H1 (cell line): ENCODE results near the gene XIAP. TPM values are rescaled to one million over a fixed set of nuclear protein-coding genes. Genes with fewer than 3 reads are reported as not detected.

Source experiments
- CTCF ChIA-PET: fragments of 300-600 bp; sonication (Branson Sonifier 250); formaldehyde crosslinking; loops from one replicate; lab custom pipeline; 2021; ENCODE audit not compliant: partially characterized antibody; lab: Charles Lee
- POLR2A ChIA-PET: fragments of 300-600 bp; sonication (Branson Sonifier 250); formaldehyde crosslinking; loops from one replicate; lab custom pipeline; 2021; ENCODE audit warnings: inconsistent platforms; ENCODE audit not compliant: partially characterized antibody; lab: Charles Lee
- DNase-seq, 2 experiments: peaks; one replicate each; pipeline versions ENCODE4 v3.0.0 to v3.0.0-alpha.2; 2010 to 2022; ENCODE audit warnings: low spot score in 2 of 2, low read depth in 1 of 2, mixed read lengths in 1 of 2
- FAIRE-seq: peaks from 2 replicates; lab custom pipeline; 2011; peaks lifted over from hg19 to GRCh38; lab: Jason Lieb, UNC
- H2AFZ ChIP-seq: 2 replicates; pipeline ENCODE4 v1.8.1; 2012; ENCODE audit warnings: low read length, inconsistent platforms
- H2AK5ac ChIP-seq: 2 replicates; pipeline ENCODE4 v1.6.1; 2013; ENCODE audit warnings: low read depth, low read length
- H2BK120ac ChIP-seq: replicated peaks from 2 replicates; pipeline ENCODE3; 2013; ENCODE audit warnings: low read depth, low read length, inconsistent platforms
- H2BK12ac ChIP-seq: 2 replicates; pipeline ENCODE4 v1.6.1; 2013; ENCODE audit warnings: low read depth, low read length
- H2BK15ac ChIP-seq: 2 replicates; pipeline ENCODE4 v1.6.1; 2013; ENCODE audit warnings: low read length
- H2BK20ac ChIP-seq: 2 replicates; pipeline ENCODE4 v1.6.1; 2013; ENCODE audit warnings: low read length
- H2BK5ac ChIP-seq: 2 replicates; pipeline ENCODE4 v1.6.1; 2013; ENCODE audit warnings: low read depth, low read length
- H3K14ac ChIP-seq: 2 replicates; pipeline ENCODE4 v1.6.1; 2013; ENCODE audit warnings: inconsistent platforms; ENCODE audit not compliant: insufficient read length
- H3K18ac ChIP-seq: 2 replicates; pipeline ENCODE4 v1.6.1; 2013; ENCODE audit warnings: low read length; ENCODE audit errors: extremely low read depth
- H3K23ac ChIP-seq: 2 replicates; pipeline ENCODE4 v1.6.1; 2013; ENCODE audit warnings: inconsistent platforms; ENCODE audit not compliant: insufficient read length
- H3K23me2 ChIP-seq: 2 replicates; pipeline ENCODE4 v1.6.1; 2013; ENCODE audit warnings: low read depth, low read length
- H3K27ac ChIP-seq: 2 replicates; pipeline ENCODE4 v1.6.1; 2011; ENCODE audit warnings: low read depth, low read length, inconsistent platforms
- H3K27me3 ChIP-seq, 4 experiments: replicated peaks in 1 of 4; 1 replicate in 1 of 4; 2 replicates in 3 of 4; pipeline versions ENCODE4 v1.6.1 to v1.8.1; 2011 to 2013; ENCODE audit warnings: low read length in 3 of 4, mild to moderate bottlenecking in 3 of 4, inconsistent platforms in 2 of 4, mixed read lengths in 2 of 4, moderate library complexity in 1 of 4; ENCODE audit not compliant: control insufficient read depth in 3 of 4, insufficient read depth in 3 of 4; ENCODE audit errors: extremely low read depth in 1 of 4
- H3K36me3 ChIP-seq, 4 experiments: 2 replicates each; pipeline versions ENCODE4 v1.6.1 to v1.8.1; 2011 to 2013; ENCODE audit warnings: mild to moderate bottlenecking in 4 of 4, low read length in 3 of 4, moderate library complexity in 2 of 4, control low read depth in 1 of 4, inconsistent platforms in 1 of 4; ENCODE audit not compliant: insufficient read depth in 4 of 4, control insufficient read depth in 2 of 4
- H3K4ac ChIP-seq: replicated peaks from 2 replicates; pipeline ENCODE3; 2013; ENCODE audit warnings: low read length, low read depth, mixed read lengths, inconsistent platforms; ENCODE audit not compliant: insufficient read length
- H3K4me1 ChIP-seq, 4 experiments: replicated peaks in 1 of 4; 1 replicate in 1 of 4; 2 replicates in 3 of 4; pipeline versions ENCODE4 v1.6.1 to v1.8.1; 2011 to 2013; ENCODE audit warnings: low read length in 3 of 4, inconsistent platforms in 2 of 4, mixed read lengths in 1 of 4; ENCODE audit not compliant: insufficient read depth in 4 of 4, control insufficient read depth in 3 of 4
- H3K4me2 ChIP-seq, 2 experiments: 2 replicates each; pipeline versions ENCODE4 v1.6.1 to v1.8.1; 2011 to 2013; ENCODE audit warnings: low read depth in 2 of 2, low read length in 2 of 2, control low read depth in 1 of 2, inconsistent platforms in 1 of 2, mild to moderate bottlenecking in 1 of 2; ENCODE audit not compliant: insufficient read depth in 1 of 2
- H3K4me3 ChIP-seq, 4 experiments: fragments of 200-600, 300-600 bp in 1 of 4; sonication (generic), shearing (Covaris generic), sonication (Bioruptor Twin) in 1 of 4; 2 replicates each; pipeline versions ENCODE4 v1.5.1 to v1.8.1; 2011 to 2016; ENCODE audit warnings: low read length in 4 of 4, low read depth in 3 of 4, control low read depth in 2 of 4, inconsistent platforms in 2 of 4, mild to moderate bottlenecking in 2 of 4, mixed read lengths in 1 of 4, moderate library complexity in 1 of 4; ENCODE audit not compliant: insufficient read depth in 2 of 4; ENCODE audit errors: extremely low read depth in 1 of 4
- H3K56ac ChIP-seq: replicated peaks from 2 replicates; pipeline ENCODE3; 2013; ENCODE audit warnings: low read depth, mild to moderate bottlenecking, mixed read lengths, low read length, inconsistent platforms; ENCODE audit not compliant: insufficient read length
- H3K79me1 ChIP-seq: 2 replicates; pipeline ENCODE4 v1.6.1; 2013; ENCODE audit warnings: low read depth, low read length, control low read depth
- H3K79me2 ChIP-seq, 2 experiments: 2 replicates each; pipeline versions ENCODE4 v1.6.1 to v1.8.1; 2012 to 2013; ENCODE audit warnings: low read length in 2 of 2, mild to moderate bottlenecking in 2 of 2, inconsistent platforms in 1 of 2; ENCODE audit not compliant: insufficient read depth in 2 of 2, control insufficient read depth in 1 of 2
- H3K9ac ChIP-seq, 4 experiments: replicated peaks in 1 of 4; 1 replicate in 1 of 4; 2 replicates in 3 of 4; pipeline versions ENCODE4 v1.6.1 to v1.8.1; 2011 to 2013; ENCODE audit warnings: low read depth in 3 of 4, low read length in 3 of 4, control low read depth in 2 of 4, mild to moderate bottlenecking in 2 of 4, moderate library complexity in 2 of 4, inconsistent platforms in 1 of 4; ENCODE audit errors: extremely low read depth in 1 of 4
- H3K9me3 ChIP-seq, 2 experiments: 2 replicates each; pipeline versions ENCODE4 v1.6.1 to v1.8.1; 2012 to 2013; ENCODE audit warnings: mild to moderate bottlenecking in 2 of 2, moderate library complexity in 2 of 2, control low read depth in 1 of 2, inconsistent platforms in 1 of 2, low read depth in 1 of 2, low read length in 1 of 2, mixed read lengths in 1 of 2; ENCODE audit not compliant: insufficient read depth in 2 of 2
- H4K20me1 ChIP-seq, 2 experiments: replicated peaks in 1 of 2; 2 replicates each; pipeline versions ENCODE3 to v1.8.1; 2011 to 2013; ENCODE audit warnings: inconsistent platforms in 2 of 2, low read length in 2 of 2, mild to moderate bottlenecking in 1 of 2; ENCODE audit not compliant: insufficient read depth in 2 of 2, control insufficient read depth in 1 of 2
- H4K5ac ChIP-seq: 2 replicates; pipeline ENCODE4 v1.6.1; 2013; ENCODE audit warnings: low read length, low read depth, mixed read lengths, inconsistent platforms; ENCODE audit not compliant: insufficient read length
- H4K8ac ChIP-seq: 2 replicates; pipeline ENCODE4 v1.8.0; 2013; ENCODE audit warnings: mild to moderate bottlenecking, moderate library complexity, low read length, inconsistent platforms; ENCODE audit not compliant: insufficient read depth; ENCODE audit errors: extremely low read depth
- H4K91ac ChIP-seq: replicated peaks from 2 replicates; pipeline ENCODE3; 2013; ENCODE audit warnings: low read length, mixed read lengths, inconsistent platforms; ENCODE audit not compliant: insufficient read length
- CHD1 ChIP-seq: IDR thresholded peaks from 2 replicates; pipeline ENCODE4 v1.6.1; 2012; ENCODE audit warnings: low read depth, low read length, improper control_type of control experiment
- WGBS, 2 experiments: shearing (Covaris generic) in 1 of 2; methylation state at CpG; one replicate each; pipeline versions ENCODE4 v1.1.6 to v1.1.7; 2013 to 2015; ENCODE audit warnings: low lambda C conversion rate in 2 of 2, mixed read lengths in 2 of 2, inconsistent platforms in 1 of 2, low coverage in 1 of 2, missing lambda C conversion rate in 1 of 2; ENCODE audit not compliant: insufficient replicate concordance in 2 of 2, insufficient coverage in 1 of 2, insufficient read length in 1 of 2; ENCODE audit errors: extremely low coverage in 1 of 2, missing lambda C conversion rate in 1 of 2; 5-methylcytosine and 5-hydroxymethylcytosine counted together
- polyA plus RNA-seq, 7 experiments: library from polyadenylated mRNA; depleted of rRNA in 3 of 7; stranded (reverse) in 5 of 7; unstranded in 2 of 7; fragments of >200 nt in 5 of 7; fragments of 200-250 nt in 2 of 7; gene quantifications; 1 replicate in 5 of 7; 2 replicates in 1 of 7; 4 replicates in 1 of 7; pipeline versions ENCODE4 v1.2.1 to v1.2.3, GENCODE V29; 2011 to 2013; ENCODE audit warnings: missing spikeins in 2 of 7, mixed read lengths in 2 of 7
- total RNA-seq: library from RNA; stranded (reverse); fragmentation: NEBNext Ultra II Directional; extraction: Animal tissue kit (Norgen Biotek cat#: 25700); gene quantifications from 2 replicates; pipeline ENCODE4 v1.2.1, GENCODE V29; 2021

The XIAP gene
- total and polyA plus RNA-seq, 2 of the 8 experiments (the other 6 are each of a cell fraction or from before 2014, with no cell fraction given) = 5.9 to 44.7 TPM

DNA sequence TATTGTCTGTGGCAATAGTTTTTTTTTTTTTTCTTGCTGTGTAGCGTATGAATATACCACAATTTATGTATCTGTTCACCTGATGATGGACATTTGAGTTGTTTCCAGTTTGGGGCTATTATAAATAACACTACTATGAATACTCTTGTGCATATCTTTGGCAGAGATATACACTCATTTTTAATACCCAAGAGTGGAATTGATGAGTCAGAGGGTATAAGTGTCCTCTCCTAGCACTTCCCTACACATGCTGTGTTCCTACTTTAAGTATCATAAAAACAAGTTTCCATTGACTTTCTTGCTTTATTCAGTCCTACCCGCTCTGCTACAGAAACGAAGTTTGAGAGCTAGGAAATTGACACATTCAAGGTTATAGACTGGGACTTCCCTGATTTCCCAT, 39.8 kb downstream of the XIAP start:
- no peak overlapping the region for H3K27ac ChIP-seq
- no peak overlapping the region for H2BK20ac ChIP-seq
- H2AK5ac ChIP-seq = no peak overlapping the region
- no peaks in the 10 kb centered on the region for H3K79me2 ChIP-seq
- H4K91ac ChIP-seq = no peak overlapping the region
- no peak overlapping the region for H2AFZ ChIP-seq
- H2BK12ac ChIP-seq = no peak overlapping the region
- no peak overlapping the region for H3K4me3 ChIP-seq
- no peaks in the 10 kb centered on the region for H4K20me1 ChIP-seq
- H3K56ac ChIP-seq = no peak overlapping the region
- no peak overlapping the region for H4K5ac ChIP-seq
- H3K36me3 ChIP-seq = peaks cover 0 to 18% (median 7%) of the 10 kb centered on the region in 4 experiments; a peak in 3 of 8 replicates
- no peak overlapping the region for H3K9ac ChIP-seq
- no peaks in the 10 kb centered on the region for H3K23me2 ChIP-seq
- ChIA-PET POLR2A (no interaction called here), CTCF (no interaction called here)
- no peak overlapping the region for H3K4ac ChIP-seq
- no peak overlapping the region for H2BK5ac ChIP-seq
- H3K4me1 ChIP-seq = no peaks in the 10 kb centered on the region
- H3K27me3 ChIP-seq = no peaks in the 10 kb centered on the region
- no peak overlapping the region for H3K18ac ChIP-seq
- no peaks in the 10 kb centered on the region for H3K79me1 ChIP-seq
- H2BK15ac ChIP-seq = no peak overlapping the region
- no peak for DNase-seq
- no peaks in the 10 kb centered on the region for H3K9me3 ChIP-seq
- H4K8ac ChIP-seq = no peak overlapping the region
- H3K14ac ChIP-seq = no peak overlapping the region
- FAIRE-seq = no peak
- H3K4me2 ChIP-seq = no peak overlapping the region
- no peak overlapping the region for H2BK120ac ChIP-seq
- WGBS, 2 experiments = 84% methylated on average over 3 of the region's 3 CpGs; no CpG with 5 or more reads in 1 of the 2 experiments
- no peak overlapping the region for H3K23ac ChIP-seq
- no peak for TF ChIP-seq CHD1
